ENCODE results near the gene SPAG17.

DNA sequence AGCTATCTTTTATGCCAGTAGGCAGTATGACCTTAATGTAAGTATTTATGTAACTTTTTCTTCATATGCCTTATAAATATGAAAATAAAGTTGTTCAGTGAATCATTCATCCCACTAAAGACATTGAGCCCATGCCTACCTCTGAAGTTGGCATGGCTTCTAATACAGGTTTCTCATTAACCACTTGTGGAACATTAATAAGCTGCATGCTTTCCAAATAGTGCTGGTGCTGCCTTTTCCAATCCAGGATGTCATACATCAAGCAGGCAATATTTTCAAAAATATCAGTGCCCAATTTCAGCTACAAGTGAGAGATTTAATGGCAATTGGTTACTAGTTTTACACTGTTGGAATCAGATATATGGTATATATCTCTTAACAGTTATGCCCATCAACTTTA, 92.0 kb downstream of the SPAG17 start:
- TF ChIP-seq, protein P1, sequence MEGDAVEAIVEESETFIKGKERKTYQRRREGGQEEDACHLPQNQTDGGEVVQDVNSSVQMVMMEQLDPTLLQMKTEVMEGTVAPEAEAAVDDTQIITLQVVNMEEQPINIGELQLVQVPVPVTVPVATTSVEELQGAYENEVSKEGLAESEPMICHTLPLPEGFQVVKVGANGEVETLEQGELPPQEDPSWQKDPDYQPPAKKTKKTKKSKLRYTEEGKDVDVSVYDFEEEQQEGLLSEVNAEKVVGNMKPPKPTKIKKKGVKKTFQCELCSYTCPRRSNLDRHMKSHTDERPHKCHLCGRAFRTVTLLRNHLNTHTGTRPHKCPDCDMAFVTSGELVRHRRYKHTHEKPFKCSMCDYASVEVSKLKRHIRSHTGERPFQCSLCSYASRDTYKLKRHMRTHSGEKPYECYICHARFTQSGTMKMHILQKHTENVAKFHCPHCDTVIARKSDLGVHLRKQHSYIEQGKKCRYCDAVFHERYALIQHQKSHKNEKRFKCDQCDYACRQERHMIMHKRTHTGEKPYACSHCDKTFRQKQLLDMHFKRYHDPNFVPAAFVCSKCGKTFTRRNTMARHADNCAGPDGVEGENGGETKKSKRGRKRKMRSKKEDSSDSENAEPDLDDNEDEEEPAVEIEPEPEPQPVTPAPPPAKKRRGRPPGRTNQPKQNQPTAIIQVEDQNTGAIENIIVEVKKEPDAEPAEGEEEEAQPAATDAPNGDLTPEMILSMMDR (IDR thresholded peaks at IDR 0.05), result no peak
- TF ChIP-seq POLR2AphosphoS5 (IDR thresholded peaks at IDR 0.05) (no peak), POLR2A (IDR thresholded peaks at IDR 0.05) (no peak), EP300 (IDR thresholded peaks at IDR 0.05) (no peak)

Measured in suprapubic skin (tissue), 4 donors.